HG02678 (cell line): ENCODE measurements around the gene MACF1.

Source experiments
- ATAC-seq: cut with Tn5 transposase; IDR thresholded peaks from one replicate; pipeline ENCODE4 v1.9.1; 2021; ENCODE audit warnings: mild to moderate bottlenecking, moderate library complexity; ENCODE audit not compliant: unreplicated experiment

The MACF1 gene

DNA sequence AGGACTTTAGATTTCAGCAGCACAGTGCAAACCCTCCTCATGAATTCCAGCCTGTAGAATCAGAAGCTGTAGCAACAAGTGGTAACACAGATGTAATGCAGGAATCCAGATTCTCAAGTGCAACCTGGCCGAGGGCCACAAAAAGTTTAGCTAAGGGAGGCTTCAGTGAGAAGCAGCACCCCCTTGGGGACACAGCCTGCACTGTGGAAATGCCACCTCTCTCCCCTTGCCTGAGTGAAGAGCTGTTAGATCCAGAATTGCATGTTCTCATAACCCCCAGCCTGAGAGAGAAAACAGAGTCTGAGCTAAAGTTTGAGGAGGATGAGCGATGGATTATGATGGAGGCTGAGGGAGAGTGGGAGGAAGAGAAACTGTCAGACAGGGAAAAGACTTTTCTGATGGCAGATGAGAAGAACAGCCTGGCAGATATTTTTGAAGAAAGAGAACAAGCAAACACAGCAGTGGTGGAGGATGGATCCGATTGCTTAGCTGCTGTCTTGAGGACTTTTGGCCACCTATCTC lies 206.5 kb downstream of the MACF1 start:
- no peak for ATAC-seq

- no peak for ATAC-seq
Measured at GRCh38 chr1:39411526-39412478, 207.3 kb downstream of the MACF1 start.

GRCh38 chr1:39412892-39413291 lies 208.4 kb downstream of the MACF1 start:
- no peak for ATAC-seq

DNA sequence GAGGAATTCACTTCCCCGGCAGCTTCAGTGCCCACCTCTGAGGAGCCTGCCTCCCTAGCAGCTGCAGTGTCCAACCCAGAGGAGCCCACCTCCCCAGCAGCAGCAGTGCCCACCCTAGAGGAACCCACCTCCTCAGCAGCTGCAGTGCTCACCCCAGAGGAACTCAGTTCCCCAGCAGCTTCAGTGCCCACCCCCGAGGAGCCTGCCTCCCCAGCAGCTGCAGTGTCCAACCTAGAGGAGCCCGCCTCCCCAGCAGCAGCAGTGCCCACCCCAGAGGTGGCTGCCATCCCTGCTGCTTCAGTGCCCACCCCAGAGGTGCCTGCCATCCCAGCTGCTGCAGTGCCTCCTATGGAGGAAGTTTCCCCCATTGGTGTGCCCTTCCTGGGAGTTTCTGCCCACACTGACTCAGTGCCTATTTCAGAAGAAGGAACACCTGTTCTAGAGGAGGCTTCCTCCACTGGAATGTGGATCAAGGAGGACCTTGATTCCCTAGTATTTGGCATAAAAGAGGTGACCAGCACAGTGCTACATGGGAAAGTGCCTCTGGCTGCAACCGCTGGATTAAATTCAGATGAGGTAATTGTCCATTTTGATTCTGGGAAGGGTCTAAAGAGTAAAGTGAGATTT lies 209.5 kb downstream of the MACF1 start:
- ATAC-seq, result no peak

- ATAC-seq, result no peak
Measured at GRCh38 chr1:39415553-39415952, 211.1 kb downstream of the MACF1 start.

DNA sequence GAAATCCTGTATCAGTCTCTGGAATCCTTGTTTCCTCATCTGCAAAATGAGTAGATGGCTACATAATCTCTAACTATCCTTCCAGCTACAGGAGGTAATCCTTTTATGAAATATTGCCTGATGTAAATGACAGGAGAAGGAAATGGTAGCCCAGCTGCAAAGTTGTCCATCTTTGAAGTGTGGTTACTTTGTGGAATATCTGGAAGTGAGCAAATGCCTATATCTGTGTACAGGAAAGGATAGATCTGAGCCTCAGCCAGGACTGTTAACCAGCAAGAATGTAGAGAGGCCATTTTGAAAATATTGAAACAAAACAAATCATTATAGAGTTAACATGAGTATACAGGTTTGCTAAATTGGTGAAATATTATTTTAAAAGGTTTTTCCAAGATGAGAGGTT lies 212.1 kb downstream of the MACF1 start:
- ATAC-seq, result no peak

- ATAC-seq, result no peak
Measured at GRCh38 chr1:39418236-39418635, 213.7 kb downstream of the MACF1 start.

DNA sequence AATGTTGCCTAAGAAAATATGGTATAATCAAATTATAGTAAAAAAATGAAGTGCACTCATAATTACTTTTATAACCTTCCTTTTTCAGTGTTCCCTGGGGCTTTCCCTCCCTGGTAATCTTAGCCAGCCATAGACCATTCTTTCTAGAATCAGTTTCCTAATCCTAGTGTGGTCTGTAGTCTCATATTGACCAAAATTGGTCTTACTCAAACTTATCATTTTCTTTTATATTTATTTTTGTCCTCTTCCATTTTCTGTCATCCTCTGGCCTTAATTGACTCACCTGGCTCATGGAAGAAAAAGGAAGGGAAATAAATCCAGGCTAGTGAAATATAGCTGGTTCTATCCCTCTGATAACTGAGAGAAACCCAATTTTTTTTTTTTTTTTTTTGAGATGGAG lies 216.0 kb downstream of the MACF1 start:
- no peak for ATAC-seq

- no peak for ATAC-seq
Measured at GRCh38 chr1:39422614-39423013, 218.1 kb downstream of the MACF1 start.

DNA sequence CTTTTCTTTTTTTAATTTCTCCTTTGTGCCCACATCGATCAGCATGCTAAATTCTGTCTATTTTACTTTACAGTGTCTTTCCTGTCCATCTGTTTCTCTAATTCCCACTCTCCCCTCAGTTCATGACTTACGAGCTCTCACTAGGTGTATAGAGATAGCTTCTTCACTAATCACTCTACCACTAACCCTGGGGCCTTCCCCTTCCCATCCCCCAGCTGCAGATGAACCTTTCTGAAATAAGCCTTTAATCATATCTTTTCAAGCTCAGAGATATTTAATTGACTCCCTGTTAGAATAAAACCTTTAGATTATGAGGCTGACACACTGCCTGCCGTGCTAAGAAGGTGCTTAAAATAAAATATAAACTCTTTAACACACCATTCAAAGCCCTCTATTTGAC lies 220.7 kb downstream of the MACF1 start:
- ATAC-seq, result no peak

- ATAC-seq, result no peak
Measured at GRCh38 chr1:39425634-39426033, 221.1 kb downstream of the MACF1 start.

DNA sequence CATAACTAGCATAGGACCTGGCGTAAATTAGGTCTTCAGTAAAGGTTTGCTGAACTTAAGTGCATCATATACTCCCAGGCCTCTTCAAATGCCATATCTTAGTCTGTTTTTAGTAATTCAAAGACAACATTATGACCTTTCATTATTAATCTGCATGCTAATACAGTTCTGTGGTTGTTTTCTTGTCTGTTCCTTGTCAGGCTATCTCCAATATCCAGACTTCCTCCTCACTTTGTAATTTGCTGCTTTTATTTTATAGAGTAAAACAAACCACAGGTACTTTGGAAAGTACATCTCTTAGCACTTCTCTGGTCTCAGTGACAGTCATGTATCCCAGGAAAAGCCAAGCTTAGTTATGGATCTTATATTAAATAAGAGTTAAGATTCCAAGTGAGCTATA lies 221.9 kb downstream of the MACF1 start:
- ATAC-seq, result no peak

DNA sequence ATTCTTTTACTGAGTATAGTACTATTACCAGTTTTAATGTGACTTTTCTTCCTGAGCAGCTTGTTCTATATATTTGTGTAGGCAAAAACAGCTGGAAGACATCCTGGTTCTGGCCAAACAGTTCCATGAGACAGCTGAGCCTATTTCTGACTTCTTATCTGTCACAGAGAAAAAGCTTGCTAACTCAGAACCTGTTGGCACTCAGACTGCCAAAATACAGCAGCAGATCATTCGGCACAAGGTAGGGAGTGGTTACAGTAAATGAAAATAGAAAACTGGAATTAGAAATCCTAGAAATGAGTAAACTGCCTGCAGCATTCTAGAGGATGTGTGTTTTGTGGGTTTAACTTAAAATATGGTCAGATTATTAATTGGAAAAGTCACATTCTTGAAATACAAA lies 222.9 kb downstream of the MACF1 start:
- no peak for ATAC-seq

DNA sequence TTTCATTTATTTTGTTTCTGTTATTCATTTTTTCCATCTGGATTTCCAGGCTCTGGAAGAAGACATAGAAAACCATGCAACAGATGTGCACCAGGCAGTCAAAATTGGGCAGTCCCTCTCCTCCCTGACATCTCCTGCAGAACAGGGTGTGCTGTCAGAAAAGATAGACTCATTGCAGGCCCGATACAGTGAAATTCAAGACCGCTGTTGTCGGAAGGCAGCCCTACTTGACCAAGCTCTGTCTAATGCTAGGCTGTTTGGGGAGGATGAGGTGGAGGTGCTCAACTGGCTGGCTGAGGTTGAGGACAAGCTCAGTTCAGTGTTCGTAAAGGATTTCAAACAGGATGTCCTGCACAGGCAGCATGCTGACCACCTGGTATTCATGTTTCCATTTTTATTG lies 223.4 kb downstream of the MACF1 start:
- ATAC-seq, result no peak

DNA sequence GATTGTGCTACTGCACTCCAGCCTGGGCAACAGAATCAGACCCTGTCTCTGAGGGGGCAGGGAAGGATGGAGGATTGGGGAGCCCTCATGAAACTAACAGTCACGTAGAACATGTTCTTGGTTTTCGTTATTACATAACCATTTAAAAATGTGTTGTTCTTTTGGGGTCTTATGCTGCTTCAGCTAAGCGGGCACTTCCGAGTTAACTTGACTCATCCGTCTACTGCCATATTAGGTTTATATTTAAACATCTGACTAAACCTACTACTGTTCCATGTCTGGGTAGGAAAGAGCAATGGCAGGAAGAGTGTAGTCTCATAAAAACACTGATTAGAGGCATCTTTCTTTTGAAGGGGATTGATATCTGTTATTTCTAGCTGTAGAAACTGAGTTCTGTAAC lies 227.4 kb downstream of the MACF1 start:
- ATAC-seq, result no peak

DNA sequence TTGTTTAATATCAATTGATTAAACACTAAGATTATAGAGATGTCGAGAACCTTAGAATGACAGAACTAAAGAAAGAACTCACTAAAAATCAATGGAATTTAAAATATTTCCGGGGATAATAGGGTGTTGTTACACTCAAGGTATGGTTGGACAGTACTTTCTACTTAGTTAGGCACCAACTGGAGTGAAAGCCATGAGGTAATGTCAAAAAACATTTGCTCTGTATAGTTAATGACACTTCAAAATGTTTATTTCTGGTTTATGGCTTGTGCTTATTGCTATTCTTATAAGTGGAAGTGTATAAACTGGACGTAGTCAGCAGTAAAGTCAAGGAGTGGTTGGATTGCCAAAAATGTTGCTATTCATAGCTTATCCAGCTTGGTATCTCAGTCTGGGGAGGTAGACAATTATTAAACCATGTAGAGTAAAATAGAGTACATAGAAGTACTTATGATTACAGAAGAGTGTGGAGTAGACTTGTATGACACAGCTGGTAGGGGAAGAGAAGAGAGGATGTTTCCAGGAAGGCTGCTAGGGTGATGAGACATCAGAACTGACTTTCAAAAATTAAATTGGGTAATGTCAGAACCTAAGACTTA lies 230.4 kb downstream of the MACF1 start:
- no peak for ATAC-seq

DNA sequence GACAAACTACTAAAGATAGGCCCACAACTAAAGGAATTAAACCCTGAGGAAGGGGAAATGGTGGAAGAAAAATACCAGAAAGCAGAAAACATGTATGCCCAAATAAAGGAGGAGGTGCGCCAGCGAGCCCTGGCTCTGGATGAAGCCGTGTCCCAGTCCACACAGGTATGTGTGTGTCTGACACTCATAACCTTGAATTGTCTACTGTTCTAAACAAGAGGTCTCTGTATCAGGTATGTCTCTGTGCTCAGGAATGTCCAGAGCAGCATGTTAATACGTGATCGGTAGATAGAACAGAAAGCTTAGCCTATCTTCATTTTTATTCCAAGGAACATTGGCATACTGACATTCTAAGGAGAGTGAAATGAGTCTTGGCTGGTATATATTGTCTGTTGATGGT lies 231.1 kb downstream of the MACF1 start:
- no peak for ATAC-seq

DNA sequence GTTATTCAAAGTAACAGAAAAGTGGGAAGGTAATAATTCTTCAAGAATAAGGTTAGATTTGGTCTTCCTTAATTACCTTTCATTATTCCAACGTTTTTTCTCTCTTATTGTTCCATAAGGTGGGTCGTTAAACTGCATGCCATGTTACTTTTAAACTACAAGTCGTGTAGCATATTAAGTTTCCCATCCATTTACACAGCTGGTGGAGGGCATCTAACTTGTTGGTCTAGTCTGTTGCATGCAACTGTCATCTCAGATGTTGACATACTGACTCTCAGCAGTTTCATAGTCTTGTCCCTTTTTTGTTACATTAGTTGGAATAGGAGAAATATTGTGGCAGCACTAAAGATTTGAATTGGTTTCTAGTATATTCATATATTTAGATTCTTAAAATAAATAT lies 232.3 kb downstream of the MACF1 start:
- ATAC-seq, result no peak

GRCh38 chr1:39438042-39438441 lies 233.5 kb downstream of the MACF1 start:
- no peak for ATAC-seq

GRCh38 chr1:39440856-39441255 lies 236.4 kb downstream of the MACF1 start:
- no peak for ATAC-seq

GRCh38 chr1:39441797-39442196 lies 237.3 kb downstream of the MACF1 start:
- no peak for ATAC-seq

DNA sequence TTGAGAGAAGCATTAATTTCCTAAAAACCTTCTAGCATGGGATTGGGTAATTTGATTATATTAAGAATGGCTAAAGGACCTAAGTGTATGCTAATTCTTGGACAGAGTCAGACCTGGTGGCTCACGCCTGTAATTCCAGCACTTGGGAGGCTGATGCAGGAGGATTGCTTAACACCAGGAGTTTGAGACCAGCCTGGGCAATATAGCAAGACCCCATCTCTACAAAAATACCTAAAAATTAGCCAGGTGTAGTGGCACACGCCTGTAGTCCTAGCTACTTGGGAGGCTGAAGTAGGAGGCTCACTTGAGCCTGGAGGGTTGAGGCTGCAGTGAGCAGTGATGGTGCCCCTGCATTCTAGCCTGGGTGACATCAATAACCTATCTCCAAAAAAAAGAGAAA lies 241.1 kb downstream of the MACF1 start:
- no peak for ATAC-seq
